Bronchial epithelial cell (primary cell): Measurements from ENCODE around the gene CBLN3. TPM values are rescaled to one million over a fixed set of nuclear protein-coding genes. Genes with fewer than 3 reads are reported as not detected.
A peak's percentile ranks its signal among the peaks of the same experiment; 100 is the strongest.

ENCODE experiments used
- DNase-seq: peaks from one replicate; pipeline ENCODE4 v3.0.0-alpha.2; 2010; ENCODE audit warnings: low read depth
- FAIRE-seq: peaks from 2 replicates; lab custom pipeline; 2011; peaks lifted over from hg19 to GRCh38; lab: Jason Lieb, UNC
- H3K27me3 ChIP-seq: 2 replicates; pipeline ENCODE4 v1.5.1; 2011; ENCODE audit warnings: low read length; ENCODE audit not compliant: control insufficient read depth, insufficient read depth
- H3K36me3 ChIP-seq: 2 replicates; pipeline ENCODE4 v1.5.1; 2011; ENCODE audit warnings: low read length; ENCODE audit not compliant: control insufficient read depth, insufficient read depth
- H3K4me3 ChIP-seq: 2 replicates; pipeline ENCODE4 v1.5.1; 2011; ENCODE audit warnings: mild to moderate bottlenecking, low read depth, low read length, control low read depth
- CTCF ChIP-seq: IDR thresholded peaks from 2 replicates; pipeline ENCODE4 v1.5.1; 2011; ENCODE audit warnings: mild to moderate bottlenecking, moderate library complexity, low read length, control low read depth, inconsistent platforms; ENCODE audit not compliant: insufficient read depth, severe bottlenecking
- total RNA-seq: library from RNA; depleted of rRNA; stranded (reverse); fragments of >200 nt; gene quantifications from 2 replicates; pipeline ENCODE4 v1.2.1, GENCODE V29; 2014

The CBLN3 gene
- total RNA-seq, 1 donor from 2014 or later = 0.53 TPM

DNA sequence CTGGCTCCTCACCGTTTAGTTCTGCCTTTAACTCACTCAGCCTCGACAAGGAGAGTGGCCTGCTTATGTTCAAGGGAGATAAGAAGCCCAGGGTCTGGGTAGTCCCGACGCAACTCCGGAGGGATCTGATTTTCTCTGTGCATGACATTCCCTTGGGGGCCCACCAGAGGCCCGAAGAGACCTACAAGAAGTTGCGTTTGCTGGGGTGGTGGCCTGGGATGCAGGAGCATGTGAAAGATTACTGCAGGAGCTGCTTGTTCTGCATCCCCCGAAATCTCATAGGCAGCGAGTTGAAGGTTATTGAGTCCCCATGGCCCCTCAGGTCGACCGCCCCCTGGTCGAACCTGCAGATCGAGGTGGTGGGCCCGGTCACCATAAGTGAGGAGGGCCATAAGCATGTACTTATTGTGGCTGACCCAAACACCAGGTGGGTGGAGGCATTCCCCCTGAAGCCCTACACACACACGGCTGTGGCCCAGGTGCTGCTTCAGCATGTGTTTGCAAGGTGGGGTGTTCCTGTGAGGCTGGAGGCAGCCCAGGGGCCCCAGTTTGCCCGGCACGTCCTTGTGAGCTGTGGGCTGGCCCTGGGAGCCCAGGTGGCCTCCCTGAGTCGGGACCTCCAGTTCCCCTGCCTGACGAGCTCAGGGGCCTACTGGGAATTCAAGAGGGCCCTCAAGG, 13.1 kb downstream of the CBLN3 start:
- Histone ChIP-seq H3K4me3 (no peak overlapping the region), H3K36me3 (peaks cover 10% of the 10 kb centered on the region), H3K27me3 (no peaks in the 10 kb centered on the region)
- DNase-seq (no peak), FAIRE-seq (peak; percentile 75)
- no peak for TF ChIP-seq CTCF

GRCh38 chr14:24415421-24416253, 13.8 kb downstream of the CBLN3 start:
- Histone ChIP-seq H3K36me3 (peaks cover 10% of the 10 kb centered on the region), H3K27me3 (no peaks in the 10 kb centered on the region), H3K4me3 (no peak overlapping the region)
- no peak for TF ChIP-seq CTCF
- FAIRE-seq = no peak
- DNase-seq = no peak

DNA sequence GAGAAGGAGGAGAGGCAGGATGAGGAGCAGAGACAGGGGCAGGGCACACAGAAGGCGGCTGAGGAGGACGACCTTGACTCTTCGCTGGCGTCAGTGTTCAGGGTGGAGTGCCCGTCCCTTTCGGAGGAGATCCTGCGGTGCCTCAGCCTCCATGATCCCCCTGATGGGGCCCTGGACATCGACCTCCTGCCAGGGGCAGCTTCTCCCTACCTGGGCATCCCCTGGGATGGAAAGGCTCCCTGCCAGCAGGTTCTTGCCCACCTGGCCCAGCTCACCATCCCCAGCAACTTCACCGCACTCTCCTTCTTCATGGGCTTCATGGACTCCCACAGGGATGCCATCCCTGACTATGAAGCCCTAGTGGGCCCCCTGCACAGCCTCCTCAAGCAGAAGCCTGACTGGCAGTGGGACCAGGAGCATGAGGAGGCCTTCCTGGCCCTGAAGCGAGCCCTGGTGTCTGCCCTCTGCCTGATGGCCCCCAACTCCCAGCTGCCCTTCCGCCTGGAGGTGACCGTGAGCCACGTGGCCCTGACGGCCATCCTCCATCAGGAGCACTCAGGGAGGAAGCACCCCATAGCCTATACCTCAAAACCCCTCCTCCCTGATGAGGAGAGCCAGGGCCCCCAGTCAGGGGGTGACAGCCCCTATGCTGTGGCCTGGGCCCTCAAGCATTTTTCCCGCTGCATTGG, 14.6 kb downstream of the CBLN3 start:
- TF ChIP-seq CTCF = no peak
- H3K4me3 ChIP-seq = no peak overlapping the region
- H3K36me3 ChIP-seq = peaks cover 10% of the 10 kb centered on the region
- no peaks in the 10 kb centered on the region for H3K27me3 ChIP-seq
- no peak for FAIRE-seq
- no peak for DNase-seq

DNA sequence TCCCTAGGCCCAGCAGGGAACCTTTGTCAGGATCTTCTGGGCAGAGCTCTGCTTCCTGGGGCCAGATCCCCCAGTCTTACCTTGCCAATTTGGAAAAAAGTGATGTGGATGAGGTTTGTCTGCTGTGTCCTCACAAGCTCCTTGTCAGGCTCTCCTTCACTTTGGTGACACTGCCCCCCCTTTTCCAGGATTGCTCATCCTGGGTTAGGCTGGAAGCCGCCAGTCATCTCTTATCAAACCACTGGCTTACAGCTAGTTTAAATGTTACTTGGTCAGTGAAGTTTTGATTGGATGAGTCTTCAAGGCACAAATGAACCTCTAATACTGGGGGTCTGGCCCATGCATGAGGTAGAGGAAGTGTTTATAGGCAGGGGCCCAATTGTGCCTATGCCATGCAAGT, 15.4 kb downstream of the CBLN3 start:
- H3K36me3 ChIP-seq = peaks cover 10% of the 10 kb centered on the region
- DNase-seq (no peak), FAIRE-seq (no peak)
- H3K4me3 ChIP-seq = no peak overlapping the region
- no peak for TF ChIP-seq CTCF
- no peaks in the 10 kb centered on the region for H3K27me3 ChIP-seq

GRCh38 chr14:24411443-24412389, 17.8 kb downstream of the CBLN3 start:
- DNase-seq = peak; percentile 51
- H3K4me3 ChIP-seq = no peak overlapping the region
- H3K27me3 ChIP-seq = no peaks in the 10 kb centered on the region
- peak; percentile 72 for TF ChIP-seq CTCF
- peaks cover 11% of the 10 kb centered on the region for H3K36me3 ChIP-seq
- no peak for FAIRE-seq
